ENCODE measurements around the gene SLC10A7. TPM values are rescaled to one million over a fixed set of nuclear protein-coding genes. Genes with fewer than 3 reads are reported as not detected.

The SLC10A7 gene
- total and polyA plus RNA-seq, 2 of the 4 experiments (the other 2 are of a cell fraction) = 5.2 to 8.4 TPM

- no TSS peak for BruUV-seq (replicated peaks)
- Histone ChIP-seq H2BK20ac (ENCODE audit: low read depth, low read length) (peak overlapping the region; percentile 41), H3K4ac (ENCODE audit: low read depth, low read length) (peak overlapping the region; percentile 20; the same call in 1 of the 2 replicates), H3K4me1 (ENCODE audit: control insufficient read depth, insufficient read depth, low read length) (peaks cover 6% of the 10 kb centered on the region), H3K18ac (ENCODE audit: low read depth, low read length) (peak overlapping the region; percentile 60; the same call in 1 of the 2 replicates), H4K8ac (ENCODE audit: low read depth in 2 of 2, low read length in 2 of 2) (peak overlapping the region; percentile 6 to 39), H2AFZ (replicated peaks; ENCODE audit: low read length, poor library complexity) (no peak overlapping the region), H2BK120ac (ENCODE audit: low read depth, low read length) (peak overlapping the region; percentile 65), H3K23ac (ENCODE audit: low read depth, low read length) (no peak overlapping the region), H3K4me2 (ENCODE audit: low read depth, low read length) (no peak overlapping the region; the same call in 1 of the 2 replicates), H3K27me3 (ENCODE audit: control insufficient read depth, insufficient read depth, low read length) (no peaks in the 10 kb centered on the region), H3K79me1 (ENCODE audit: low read depth in 1 of 2, low read length in 2 of 2) (no peaks in the 10 kb centered on the region; a peak in 1 of 4 replicates), H3K56ac (ENCODE audit: extremely low read depth, insufficient read depth, low read length) (no peak overlapping the region), H3K9ac (ENCODE audit: low read depth, low read length) (no peak overlapping the region), H3K27ac (ENCODE audit: insufficient read depth, low read length) (peak overlapping the region; percentile 45; the same call in 1 of the 2 replicates), H3K4me3 (ENCODE audit: insufficient read depth, low read depth, low read length) (no peak overlapping the region), H3K9me3 (ENCODE audit: control insufficient read depth, insufficient read depth, low read length) (no peaks in the 10 kb centered on the region), H2BK15ac (ENCODE audit: low read depth, low read length) (0 out of 3 replicates have a peak overlapping the region, but pooled peaks have one; percentile 12), H2AK5ac (ENCODE audit: low read depth, low read length) (peak overlapping the region; percentile 35; the same call in 1 of the 2 replicates), H2BK5ac (ENCODE audit: low read depth, low read length, poor library complexity, severe bottlenecking) (peak overlapping the region; percentile 64), H4K5ac (ENCODE audit: low read depth, low read length) (no peak overlapping the region), H4K91ac (ENCODE audit: insufficient read depth, low read depth, low read length) (peak overlapping the region; percentile 52; the same call in 1 of the 2 replicates), H3K9me1 (ENCODE audit: insufficient read depth, low read length) (peaks cover 8% of the 10 kb centered on the region; the same call in 1 of the 2 replicates), H2AK9ac (replicated peaks; ENCODE audit: low read depth, low read length, poor library complexity) (no peak overlapping the region), H3K14ac (replicated peaks; ENCODE audit: low read depth, low read length) (0 out of 2 replicates have a peak overlapping the region, but pooled peaks have one; percentile 25), H3K36me3 (ENCODE audit: control insufficient read depth, insufficient read depth, low read length) (0 out of 2 replicates have a peak, but pooled peaks cover 1% of the 10 kb centered on the region), H4K20me1 (ENCODE audit: insufficient read depth, low read length) (no peaks in the 10 kb centered on the region)
- POLR2A ChIA-PET (ENCODE audit: unreplicated experiment) = no interaction called here
- no peak for TF ChIP-seq CTCF (conservative IDR thresholded peaks at IDR 0.05; ENCODE audit: low read depth, low read length)
- TF ChIP-seq ELK1 (IDR thresholded peaks at IDR 0.05; ENCODE audit: borderline replicate concordance, low read depth, low read length) = no peak
- no peak for TF ChIP-seq MAFK (IDR thresholded peaks at IDR 0.05; ENCODE audit: low read depth, low read length)
- no peak for TF ChIP-seq SMC3 (IDR thresholded peaks at IDR 0.05; ENCODE audit: low read depth, low read length)
- no peak for TF ChIP-seq BHLHE40 (IDR thresholded peaks at IDR 0.05; ENCODE audit: low read depth, low read length)
- TF ChIP-seq FOS (IDR thresholded peaks at IDR 0.05; ENCODE audit: low read depth, low read length) = no peak
- TF ChIP-seq RAD21 (IDR thresholded peaks at IDR 0.05; ENCODE audit: low read length) = no peak
- TF ChIP-seq CHD1 (IDR thresholded peaks at IDR 0.05; ENCODE audit: low read depth, low read length) = no peak
- no peak for TF ChIP-seq CEBPB (IDR thresholded peaks at IDR 0.05; ENCODE audit: low read depth, low read length)
- TF ChIP-seq POLR2A (IDR thresholded peaks at IDR 0.05; ENCODE audit: low read depth, low read length) = no peak
- TF ChIP-seq RFX5 (IDR thresholded peaks at IDR 0.05; ENCODE audit: low read depth, low read length) = no peak
- no peak for TF ChIP-seq MAZ (IDR thresholded peaks at IDR 0.05; ENCODE audit: borderline replicate concordance, low read depth, low read length)
- CTCF ChIA-PET = interaction anchor here (0.6 kb wide), 1 partner anchor 17 kb away, joined by 3 read pairs; no protein-coding TSS in a partner anchor
- WGBS, 2 experiments (ENCODE audit: extremely low coverage in 2 of 2, insufficient read length in 1 of 2) = no CpG with 5 or more reads among the region's 1 CpG
- intact Hi-C loops (cut with micrococcal nuclease) (no loop called here), dilution Hi-C loops (cut with HindIII; ENCODE audit: low sequenced_read_pairs, unreplicated experiment) (no loop called here), in situ Hi-C loops (cut with MboI; ENCODE audit: low sequenced_read_pairs) (no loop called here)
- DNase-seq (no peak), ATAC-seq (ENCODE audit: low read depth) (peak; percentile 21; the same call in 1 of the 2 replicates)
These were observed 265.4 kb downstream of the SLC10A7 start for GRCh38 chr4:146256328-146256727.
